Activated CD8-positive, alpha-beta T cell treated with anti-CD3 and anti-CD28 coated beads for 36 hours (primary cell): ENCODE data around the gene CDK10. TPM values are rescaled to one million over a fixed set of nuclear protein-coding genes. Genes with fewer than 3 reads are reported as not detected.
"Not testable (repeated sequence)": the region's sequence is repeated elsewhere in the genome, so short reads cannot be mapped to it uniquely, and the experiment has no call there.

Source experiments
- ATAC-seq: fragments of 200-7000 bp; cut with Tn5 transposase; one replicate; pipeline ENCODE4 v1.10.0; 2021; ENCODE audit warnings: mild to moderate bottlenecking, moderate library complexity
- CTCF ChIA-PET: fragments of 350-600 bp; sonication (Branson Sonifier 250); formaldehyde crosslinking; loops from one replicate; lab custom pipeline; 2021; ENCODE audit warnings: antibody characterized with exemption; lab: Charles Lee
- POLR2A ChIA-PET: fragments of 350-600 bp; sonication (Branson Sonifier 250); formaldehyde crosslinking; loops from one replicate; lab custom pipeline; 2021; ENCODE audit warnings: antibody characterized with exemption; lab: Charles Lee
- DNase-seq: peaks from one replicate; pipeline ENCODE4 v3.0.0-alpha.2; 2020
- H3K27ac Mint-ChIP-seq: one replicate; pipeline ENCODE4 v1.8.0; 2021; ENCODE audit warnings: mild to moderate bottlenecking, mixed read lengths
- H3K27me3 Mint-ChIP-seq: one replicate; pipeline ENCODE4 v1.8.0; 2021; ENCODE audit warnings: mixed read lengths
- H3K36me3 Mint-ChIP-seq: one replicate; pipeline ENCODE4 v1.8.0; 2021; ENCODE audit warnings: low read depth, mixed read lengths
- H3K4me1 Mint-ChIP-seq: one replicate; pipeline ENCODE4 v1.8.0; 2021; ENCODE audit warnings: low read depth, mixed read lengths
- H3K4me3 Mint-ChIP-seq: one replicate; pipeline ENCODE4 v1.8.0; 2021; ENCODE audit warnings: mild to moderate bottlenecking, moderate library complexity, mixed read lengths
- H3K9me3 Mint-ChIP-seq: one replicate; pipeline ENCODE4 v1.8.0; 2021; ENCODE audit warnings: mixed read lengths
- intact Hi-C: fragments of 100-400 bp; cut with micrococcal nuclease; formaldehyde crosslinking; loops from one replicate; pipeline ENCODE4 v1.10.0; 2022
- total RNA-seq, 2 experiments: library from RNA; stranded (reverse); gene quantifications; one replicate each; pipeline ENCODE4 v1.2.3, GENCODE V29; 2021
- TF ChIP-seq, protein P1 (sequence below): fragments of 200-600 bp; IDR thresholded peaks from one replicate; pipeline ENCODE4 v1.8.0; 2022; ENCODE audit warnings: antibody characterized with exemption, mild to moderate bottlenecking

The CDK10 gene
- total RNA-seq, 2 experiments from 2014 or later: 85.8 to 98.6 TPM

- Mint-ChIP-seq H3K4me1 (peaks cover 21% of the 10 kb centered on the region), H3K27me3 (no peaks in the 10 kb centered on the region), H3K9me3 (no peaks in the 10 kb centered on the region), H3K27ac (no peak overlapping the region), H3K36me3 (no peaks in the 10 kb centered on the region), H3K4me3 (no peak overlapping the region)
- intact Hi-C loops: no loop called here
- DNase-seq (no peak), ATAC-seq (no peak)
- ChIA-PET CTCF (no interaction called here), POLR2A (interaction anchor here (1.5 kb wide), 1 partner anchor 17 kb away, joined by 4 read pairs; the partner anchor contains the start of gene CDK10)
- TF ChIP-seq, protein P1, sequence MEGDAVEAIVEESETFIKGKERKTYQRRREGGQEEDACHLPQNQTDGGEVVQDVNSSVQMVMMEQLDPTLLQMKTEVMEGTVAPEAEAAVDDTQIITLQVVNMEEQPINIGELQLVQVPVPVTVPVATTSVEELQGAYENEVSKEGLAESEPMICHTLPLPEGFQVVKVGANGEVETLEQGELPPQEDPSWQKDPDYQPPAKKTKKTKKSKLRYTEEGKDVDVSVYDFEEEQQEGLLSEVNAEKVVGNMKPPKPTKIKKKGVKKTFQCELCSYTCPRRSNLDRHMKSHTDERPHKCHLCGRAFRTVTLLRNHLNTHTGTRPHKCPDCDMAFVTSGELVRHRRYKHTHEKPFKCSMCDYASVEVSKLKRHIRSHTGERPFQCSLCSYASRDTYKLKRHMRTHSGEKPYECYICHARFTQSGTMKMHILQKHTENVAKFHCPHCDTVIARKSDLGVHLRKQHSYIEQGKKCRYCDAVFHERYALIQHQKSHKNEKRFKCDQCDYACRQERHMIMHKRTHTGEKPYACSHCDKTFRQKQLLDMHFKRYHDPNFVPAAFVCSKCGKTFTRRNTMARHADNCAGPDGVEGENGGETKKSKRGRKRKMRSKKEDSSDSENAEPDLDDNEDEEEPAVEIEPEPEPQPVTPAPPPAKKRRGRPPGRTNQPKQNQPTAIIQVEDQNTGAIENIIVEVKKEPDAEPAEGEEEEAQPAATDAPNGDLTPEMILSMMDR: no peak
Observed at GRCh38 chr16:89669755-89670154, 16.7 kb upstream of the CDK10 start.

DNA sequence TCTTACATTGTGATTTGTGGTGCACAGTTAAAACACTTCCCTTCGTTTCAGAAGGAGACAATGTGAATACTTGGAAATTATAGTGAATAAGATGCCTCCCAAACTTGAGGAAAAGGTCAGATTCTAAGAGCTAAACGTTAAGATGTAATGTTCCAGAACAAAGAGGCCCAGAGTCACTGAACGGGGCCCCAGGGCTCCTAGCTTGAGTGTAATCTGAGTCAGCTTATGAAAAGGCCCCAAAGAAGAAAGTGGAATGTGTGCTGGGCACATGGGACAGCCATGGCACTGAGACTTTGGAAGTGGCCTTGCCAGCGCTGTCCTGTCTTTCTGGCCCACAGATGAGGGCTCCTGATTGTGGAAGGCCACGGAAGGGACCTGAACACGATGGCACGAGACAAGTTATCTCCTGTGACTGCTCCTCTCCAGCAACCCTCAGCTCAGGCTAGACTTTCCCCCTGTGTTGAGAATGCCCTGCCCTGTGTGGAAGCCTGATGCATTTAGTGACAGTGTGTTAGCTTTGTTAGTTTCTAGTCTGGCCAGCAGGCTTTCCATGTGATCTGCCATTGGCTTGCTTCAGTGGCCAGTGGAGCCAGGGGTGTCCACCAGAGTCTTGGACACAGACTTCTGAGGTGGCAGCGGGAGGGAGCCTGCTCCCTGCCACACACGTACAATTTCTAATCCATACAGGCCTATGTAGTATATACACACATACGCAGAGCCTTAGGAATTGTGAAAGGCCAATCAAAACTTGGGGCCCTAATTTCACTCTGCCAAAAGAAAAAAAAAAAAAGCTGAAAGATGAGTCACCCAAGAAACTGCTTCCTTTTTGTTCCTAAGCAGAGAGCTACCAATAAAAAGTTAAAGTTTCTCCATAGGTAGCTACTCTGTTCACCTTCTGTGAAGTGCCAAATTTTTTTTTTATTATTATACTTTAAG is 15.7 kb upstream of the CDK10 start:
- no peaks in the 10 kb centered on the region for H3K9me3 Mint-ChIP-seq
- ChIA-PET CTCF (no interaction called here), POLR2A (interaction anchor here (0.7 to 1.6 kb wide), 3 partner anchors 9 to 16 kb away, joined by 3 to 5 read pairs (median 4); partner anchors contain the start of gene CDK10)
- no peaks in the 10 kb centered on the region for H3K27me3 Mint-ChIP-seq
- intact Hi-C loops: no loop called here
- TF ChIP-seq, protein P1: no peak
- H3K36me3 Mint-ChIP-seq: no peaks in the 10 kb centered on the region
- peak; percentile 34 for ATAC-seq
- peaks cover 21% of the 10 kb centered on the region for H3K4me1 Mint-ChIP-seq
- H3K4me3 Mint-ChIP-seq: no peak overlapping the region
- no peak overlapping the region for H3K27ac Mint-ChIP-seq
- DNase-seq: no peak

DNA sequence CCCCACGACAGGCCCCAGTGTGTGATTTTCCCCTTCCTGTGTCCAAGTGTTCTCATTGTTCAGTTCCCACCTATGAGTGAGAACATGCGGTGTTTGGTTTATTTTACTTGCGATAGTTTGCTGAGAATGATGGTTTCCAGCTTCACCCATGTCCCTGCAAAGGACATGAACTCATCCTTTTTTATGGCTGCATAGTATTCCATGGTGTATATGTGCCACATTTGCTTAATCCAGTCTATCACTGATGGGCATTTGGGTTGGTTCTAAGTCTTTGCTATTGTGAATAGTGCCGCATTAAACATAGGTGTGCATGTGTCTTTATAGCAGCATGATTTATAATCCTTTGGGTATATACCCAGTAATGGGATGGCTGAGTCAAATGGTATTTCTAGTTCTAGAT is 14.9 kb upstream of the CDK10 start:
- H3K9me3 Mint-ChIP-seq, CTCF ChIA-PET, DNase-seq, intact Hi-C loops, H3K4me3 Mint-ChIP-seq, H3K36me3 Mint-ChIP-seq, ATAC-seq, H3K27ac Mint-ChIP-seq, H3K27me3 Mint-ChIP-seq: not testable (repeated sequence)
- POLR2A ChIA-PET: interaction anchor here (1.6 kb wide), 1 partner anchor 13 kb away, joined by 5 read pairs; no protein-coding TSS in a partner anchor
- peaks cover 21% of the 10 kb centered on the region for H3K4me1 Mint-ChIP-seq

- H3K4me1 Mint-ChIP-seq: peaks cover 21% of the 10 kb centered on the region
- no peak for DNase-seq
- no peaks in the 10 kb centered on the region for H3K36me3 Mint-ChIP-seq
- no peak overlapping the region for H3K4me3 Mint-ChIP-seq
- H3K27me3 Mint-ChIP-seq: no peaks in the 10 kb centered on the region
- no peak overlapping the region for H3K27ac Mint-ChIP-seq
- TF ChIP-seq, protein P1: no peak
- CTCF ChIA-PET: no interaction called here
- intact Hi-C loops: no loop called here
- POLR2A ChIA-PET: no interaction called here
- no peak for ATAC-seq
- no peaks in the 10 kb centered on the region for H3K9me3 Mint-ChIP-seq
Observed at GRCh38 chr16:89672177-89672941, 14.1 kb upstream of the CDK10 start.

GRCh38 chr16:89678258-89678657 is 8.2 kb upstream of the CDK10 start:
- Mint-ChIP-seq H3K36me3 (no peaks in the 10 kb centered on the region), H3K4me1 (no peaks in the 10 kb centered on the region), H3K4me3 (no peak overlapping the region), H3K27ac (no peak overlapping the region), H3K27me3 (no peaks in the 10 kb centered on the region), H3K9me3 (no peaks in the 10 kb centered on the region)
- ATAC-seq (no peak), DNase-seq (no peak)
- ChIA-PET POLR2A (interaction anchor here (0.9 kb wide), 1 partner anchor 58 kb away, joined by 3 read pairs; no protein-coding TSS in a partner anchor), CTCF (interaction anchor here (1.6 kb wide), 1 partner anchor 10 kb away, joined by 3 read pairs; no protein-coding TSS in a partner anchor)
- TF ChIP-seq, protein P1: no peak
- intact Hi-C loops: no loop called here
